ENCODE data around the gene UGT2B10. TPM values are rescaled to one million over a fixed set of nuclear protein-coding genes. Genes with fewer than 3 reads are reported as not detected.

UGT2B10 gene
- total RNA-seq, 1 donor from 2014 or later = not detected

DNA sequence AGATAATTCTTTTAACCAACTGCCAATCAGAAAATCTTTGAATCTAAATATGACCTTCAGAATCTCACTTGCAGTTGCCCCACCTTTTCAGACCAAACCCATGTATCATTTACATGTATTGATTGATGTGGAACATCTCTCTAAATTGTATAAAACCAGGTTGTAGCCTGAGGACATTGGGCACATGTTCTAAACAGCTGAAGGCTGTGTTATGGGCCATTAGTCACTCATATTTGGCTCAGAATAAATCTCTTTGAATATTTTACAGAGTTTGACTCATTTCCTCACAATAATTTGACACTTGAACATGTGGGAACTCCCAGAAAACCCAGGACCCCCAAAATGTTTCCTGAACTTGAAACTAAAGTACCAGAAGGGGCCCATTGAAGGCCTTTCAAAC is 58.7 kb downstream of the UGT2B10 start:
- peak; percentile 38 for DNase-seq (ENCODE audit: low read depth)

GRCh38 chr4:68877555-68877954 is 61.8 kb downstream of the UGT2B10 start:
- TF ChIP-seq CTCF (IDR thresholded peaks at IDR 0.05; ENCODE audit: insufficient read depth, low read length, severe bottlenecking) = no peak
- H3K27me3 ChIP-seq (ENCODE audit: control insufficient read depth, insufficient read depth, low read length) = no peaks in the 10 kb centered on the region
- FAIRE-seq = no peak
- H3K4me3 ChIP-seq (ENCODE audit: low read depth, low read length) = no peak overlapping the region
- no peaks in the 10 kb centered on the region for H3K36me3 ChIP-seq (ENCODE audit: control insufficient read depth, insufficient read depth, low read length)
- no peak for DNase-seq (ENCODE audit: low read depth)

More for the DNA sequence above, 58.7 kb downstream of the UGT2B10 start:
- Histone ChIP-seq H3K36me3 (ENCODE audit: control insufficient read depth, insufficient read depth, low read length) (no peaks in the 10 kb centered on the region), H3K4me3 (ENCODE audit: low read depth, low read length) (no peak overlapping the region), H3K27me3 (ENCODE audit: control insufficient read depth, insufficient read depth, low read length) (no peaks in the 10 kb centered on the region)
- TF ChIP-seq CTCF (IDR thresholded peaks at IDR 0.05; ENCODE audit: insufficient read depth, low read length, severe bottlenecking) = no peak
- no peak for FAIRE-seq

DNA sequence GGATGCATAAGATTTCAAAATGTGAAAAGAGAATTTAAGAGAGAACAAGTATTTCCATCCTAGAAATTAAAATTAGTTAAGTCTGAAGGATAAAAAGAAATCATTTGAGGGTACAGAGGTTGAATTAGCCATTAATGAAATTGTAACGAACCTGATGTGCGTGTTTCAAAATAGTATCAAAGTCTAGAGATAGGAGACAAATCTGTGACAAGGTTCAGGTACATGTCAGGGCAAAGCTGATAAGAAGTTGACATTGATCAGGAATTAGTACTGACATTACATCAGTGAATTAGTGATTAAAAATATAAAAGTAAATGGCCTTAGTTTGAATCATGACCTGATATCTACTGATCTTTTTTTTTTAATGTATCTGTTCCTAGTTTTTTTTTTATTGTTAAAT is 62.3 kb downstream of the UGT2B10 start:
- H3K36me3 ChIP-seq (ENCODE audit: control insufficient read depth, insufficient read depth, low read length) = no peaks in the 10 kb centered on the region
- no peak for TF ChIP-seq CTCF (IDR thresholded peaks at IDR 0.05; ENCODE audit: insufficient read depth, low read length, severe bottlenecking)
- no peak for FAIRE-seq

More for the DNA sequence above, 62.3 kb downstream of the UGT2B10 start:
- H3K4me3 ChIP-seq (ENCODE audit: low read depth, low read length) = no peak overlapping the region
- no peak for DNase-seq (ENCODE audit: low read depth)
- no peaks in the 10 kb centered on the region for H3K27me3 ChIP-seq (ENCODE audit: control insufficient read depth, insufficient read depth, low read length)

Other genes with a start within 250 kb of the UGT2B10 start
- gene UGT2B17, start 239.7 kb upstream of the UGT2B10 start, total RNA-seq = 0.13 TPM in 1 of 2 replicates, not detected in the other
- gene UGT2B15, start 145.3 kb upstream of the UGT2B10 start, total RNA-seq = under 0.01 TPM in 1 of 2 replicates, not detected in the other
- gene UGT2A3, start 135.8 kb downstream of the UGT2B10 start, total RNA-seq = not detected in 2 replicates

Data from bronchial epithelial cell (primary cell).